C1 segment of cervical spinal cord (tissue), 14 donors: ENCODE data around the gene MOB3A.
A peak's percentile ranks its signal among the peaks of the same experiment; 100 is the strongest.

Experiments used
- DNase-seq, 14 donors: peaks; one replicate each; lab custom pipeline; 2025; lab: John Stamatoyannopoulos, UW

The MOB3A gene

DNA sequence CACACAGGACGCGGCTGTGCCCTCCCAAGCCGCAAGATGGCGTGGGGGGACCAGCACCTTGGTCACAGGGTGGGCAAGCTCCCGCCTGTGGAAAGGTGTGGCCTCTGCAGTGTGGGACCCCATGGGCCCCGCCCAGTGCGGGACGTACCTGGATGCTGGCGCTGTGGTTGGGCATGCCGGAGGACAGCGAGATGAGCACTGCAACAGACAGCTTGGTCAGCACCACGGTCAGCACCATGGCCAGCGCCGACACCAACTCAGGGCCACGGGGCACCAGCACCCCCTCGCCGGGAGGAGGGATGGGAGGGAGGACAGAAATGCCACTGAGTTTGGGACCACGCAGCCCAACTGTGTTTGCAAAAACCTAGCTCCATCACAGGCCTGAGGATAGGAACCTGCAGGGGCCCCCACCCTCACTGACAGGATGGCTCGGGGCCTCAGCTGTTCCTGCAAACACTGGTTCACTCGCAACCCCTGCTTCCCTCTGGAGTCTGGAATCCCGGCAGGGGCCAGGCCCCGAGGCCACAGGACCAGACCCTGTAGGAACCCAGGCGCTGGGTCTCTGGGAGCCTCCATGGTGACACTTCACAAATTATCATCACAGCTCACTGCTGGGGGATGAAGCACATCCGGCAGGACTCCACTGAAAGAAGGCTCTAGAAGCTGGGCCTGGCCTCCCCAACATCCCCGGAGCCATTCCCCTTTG, 27.7 kb upstream of the MOB3A start:
- DNase-seq = no peak

DNA sequence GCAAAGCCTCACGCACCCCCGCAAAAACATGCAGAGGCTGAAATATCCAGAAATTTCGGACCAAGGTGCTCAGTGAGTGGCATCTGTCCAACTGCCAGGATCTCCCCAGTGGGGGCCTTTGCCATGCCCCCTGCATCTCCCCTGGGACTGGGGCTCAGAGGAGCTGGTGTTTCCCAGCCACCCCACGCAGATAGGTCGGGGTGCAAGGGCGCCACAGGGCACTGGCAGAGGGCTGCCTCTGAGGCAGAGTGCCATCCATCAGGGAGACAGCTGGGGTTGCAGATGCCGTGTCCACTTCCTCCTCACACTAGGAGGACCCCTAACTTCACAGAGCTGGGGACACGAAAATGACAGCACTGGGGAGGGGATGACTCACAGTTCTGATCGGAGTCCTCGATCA, 26.9 kb upstream of the MOB3A start:
- DNase-seq = no peak

DNA sequence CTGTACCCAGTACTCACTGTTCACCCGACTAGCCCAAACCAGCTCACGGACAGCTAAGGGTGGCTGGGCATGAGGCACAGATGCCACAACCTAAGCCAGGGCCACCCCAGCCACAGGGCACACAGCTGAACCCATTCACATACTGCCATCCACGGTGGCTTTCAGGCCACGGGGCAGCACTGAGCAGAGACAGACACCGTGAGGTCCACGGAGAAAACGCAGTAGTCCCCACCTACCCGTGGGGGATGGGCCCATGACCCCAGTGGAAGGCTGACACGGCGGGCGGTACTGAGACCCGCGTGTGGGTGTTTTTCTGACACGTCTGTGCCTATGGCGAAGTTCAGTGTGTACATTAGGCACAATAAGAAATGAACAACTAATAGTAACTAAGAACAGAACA, 26.1 kb upstream of the MOB3A start:
- DNase-seq = no peak

DNA sequence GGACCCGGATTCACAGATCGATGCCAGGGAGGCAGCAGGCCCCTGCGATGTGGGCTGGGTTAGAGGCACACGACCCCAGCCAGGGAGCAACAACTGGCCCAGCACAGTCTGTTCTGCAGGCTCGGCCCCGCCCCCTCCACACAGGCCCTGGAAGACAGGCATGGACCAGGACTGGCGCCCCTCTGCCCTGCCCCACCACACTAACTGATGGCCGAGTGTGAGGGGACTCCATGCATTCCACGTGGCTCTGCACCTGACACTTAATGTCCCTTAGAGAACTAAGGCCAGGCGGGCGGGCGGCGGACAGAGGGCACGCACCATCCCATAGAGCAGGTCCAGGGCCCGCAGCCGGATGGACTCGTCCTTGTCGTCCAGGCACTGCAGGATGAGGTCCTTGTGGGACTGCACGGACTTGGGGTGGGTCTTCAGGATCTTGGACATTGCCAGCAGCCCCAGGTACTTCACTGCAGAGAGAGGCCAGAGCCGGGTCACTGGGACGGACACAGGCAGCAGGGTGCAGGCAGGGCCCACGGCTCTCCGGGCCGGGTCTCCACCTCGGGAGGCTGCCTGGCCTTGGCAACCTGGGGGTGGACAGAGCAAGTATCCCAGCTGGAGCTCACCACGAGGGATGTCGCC, 25.4 kb upstream of the MOB3A start:
- DNase-seq = no peak

DNA sequence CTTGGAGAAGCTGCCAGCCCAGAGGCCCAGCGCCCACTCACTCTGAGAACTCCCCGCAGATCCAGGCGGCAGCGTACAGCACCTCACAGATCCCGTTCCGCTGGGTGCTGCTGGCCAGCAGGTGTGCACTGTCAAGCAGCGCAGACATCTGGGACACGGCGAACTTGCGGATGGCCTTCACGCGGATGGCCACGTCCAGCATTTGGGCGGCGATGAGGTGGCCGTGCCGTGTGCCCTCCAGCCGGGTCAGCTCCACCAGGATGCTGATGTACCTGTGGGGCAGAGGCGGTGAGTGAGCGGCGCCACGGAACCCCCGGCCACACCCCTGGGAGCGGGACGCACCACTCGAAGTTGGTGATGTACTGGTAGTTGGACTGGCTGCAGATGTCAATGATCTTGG, 24.7 kb upstream of the MOB3A start:
- no peak for DNase-seq

DNA sequence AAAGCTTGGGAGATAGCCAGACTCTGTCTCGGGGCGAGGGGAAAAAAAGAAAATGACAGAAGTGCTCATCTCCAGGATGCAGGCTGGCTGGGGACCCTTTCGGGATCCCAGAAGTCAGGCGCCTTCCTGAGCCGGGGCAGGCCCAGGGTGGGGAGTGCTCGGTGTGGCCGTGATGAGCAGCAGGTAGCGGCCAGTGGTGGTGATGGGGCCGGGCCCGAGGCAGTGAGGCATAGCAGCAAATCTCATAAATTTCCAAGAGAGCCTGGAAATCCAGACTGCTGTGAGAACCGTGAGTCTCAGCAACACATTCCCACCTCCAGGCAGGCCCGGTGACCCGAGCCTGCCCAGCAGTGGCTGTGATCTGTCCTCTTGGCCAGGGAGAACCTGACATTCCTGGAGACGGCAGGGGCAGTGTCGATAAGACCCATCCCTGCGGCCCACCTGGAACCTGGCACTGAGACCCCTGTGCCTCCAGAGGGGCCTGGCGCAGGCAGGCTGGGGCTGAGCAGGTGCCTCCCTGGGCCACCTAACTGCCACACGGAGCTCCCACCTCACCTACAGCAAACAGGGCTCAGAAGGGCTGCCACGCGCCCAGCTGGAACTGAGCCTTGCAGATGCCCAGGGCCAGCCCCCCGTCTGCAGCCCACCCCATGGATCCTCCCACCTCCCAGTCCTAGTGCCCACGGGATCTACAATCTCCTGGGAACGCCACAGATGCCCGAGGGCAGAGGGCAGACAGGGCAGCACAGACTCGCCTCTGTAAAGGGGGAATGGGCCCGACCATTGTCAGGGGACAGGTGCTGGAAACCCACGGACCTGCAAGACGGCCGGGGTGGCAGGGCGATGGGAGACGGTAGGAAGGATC, 24.0 kb upstream of the MOB3A start:
- DNase-seq = no peak

DNA sequence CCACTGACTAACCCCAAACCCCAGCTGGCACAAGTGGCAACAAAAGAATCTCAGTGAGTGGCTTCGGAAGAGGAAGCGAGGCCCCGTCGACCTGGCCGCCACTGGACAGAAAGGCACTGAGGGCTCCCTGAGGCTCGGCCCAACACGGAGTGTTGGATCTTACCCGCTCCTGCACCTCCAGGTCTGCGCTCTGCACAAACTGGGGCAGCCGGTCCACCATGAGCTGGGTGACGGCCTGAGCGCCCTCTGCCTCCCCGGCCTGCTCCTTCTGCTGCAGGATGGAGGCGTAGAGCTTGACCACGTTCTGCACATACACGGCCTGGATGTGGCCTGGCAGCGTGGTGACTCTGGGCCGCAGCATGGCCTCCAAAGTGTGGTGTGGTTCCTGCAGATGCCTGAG, 22.3 kb upstream of the MOB3A start:
- DNase-seq = no peak

DNA sequence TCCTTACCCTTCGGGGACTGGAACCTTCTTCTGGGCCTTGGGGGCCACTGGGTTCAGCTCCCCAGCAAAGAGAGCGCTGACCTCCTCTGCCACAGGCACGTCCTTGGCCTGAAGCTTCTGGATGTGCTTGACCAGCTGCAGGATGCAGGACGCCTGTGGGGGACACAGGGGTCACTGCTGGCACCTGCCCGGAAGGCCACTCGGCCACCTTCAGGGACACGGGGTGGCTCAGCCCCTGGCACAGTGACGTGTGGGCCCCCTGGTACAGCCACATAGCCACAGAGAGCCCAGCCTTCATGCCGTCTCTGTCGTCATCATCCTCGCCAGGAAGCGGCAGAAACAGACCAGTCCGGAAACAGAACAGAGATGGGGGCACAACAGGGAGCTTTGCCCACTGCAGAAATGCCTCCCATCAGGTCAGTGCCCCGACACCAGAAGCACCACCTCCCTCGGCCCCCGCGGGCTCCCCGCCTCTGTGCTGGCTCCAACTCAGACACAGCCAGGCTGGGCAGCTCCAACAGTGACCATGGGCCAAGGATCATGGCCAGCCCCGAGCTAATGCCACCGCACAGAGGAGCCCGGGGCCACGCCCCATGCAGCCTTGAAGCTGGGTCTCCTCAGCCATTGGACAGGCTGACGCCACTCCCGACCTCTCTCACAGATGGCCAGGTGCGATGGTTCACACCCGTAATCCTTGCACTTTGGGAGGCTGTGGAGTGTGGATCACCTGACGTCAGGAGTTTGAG, 21.3 kb upstream of the MOB3A start:
- DNase-seq = peak in 2 of 14 donors; percentile 8 to 16

DNA sequence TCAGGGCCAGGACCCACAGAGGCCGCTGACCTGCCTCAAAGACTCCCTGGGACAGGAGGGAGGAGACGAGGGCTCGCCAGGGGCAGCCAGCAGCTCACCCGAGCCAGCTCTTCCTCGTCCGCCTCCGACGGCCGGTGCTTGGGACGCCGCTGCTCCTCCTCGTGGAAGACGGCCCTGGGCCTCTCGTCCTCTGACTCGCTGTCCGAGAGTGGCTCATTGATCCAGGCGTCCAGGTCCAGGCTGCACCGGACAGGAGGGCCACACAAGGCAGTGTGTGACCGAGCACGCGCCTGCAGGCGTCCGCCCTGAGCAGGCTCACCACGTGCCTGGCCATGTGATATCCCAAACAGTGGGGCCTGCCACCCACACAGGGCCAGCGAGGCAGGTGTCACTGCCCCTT, 20.4 kb upstream of the MOB3A start:
- DNase-seq = no peak

DNA sequence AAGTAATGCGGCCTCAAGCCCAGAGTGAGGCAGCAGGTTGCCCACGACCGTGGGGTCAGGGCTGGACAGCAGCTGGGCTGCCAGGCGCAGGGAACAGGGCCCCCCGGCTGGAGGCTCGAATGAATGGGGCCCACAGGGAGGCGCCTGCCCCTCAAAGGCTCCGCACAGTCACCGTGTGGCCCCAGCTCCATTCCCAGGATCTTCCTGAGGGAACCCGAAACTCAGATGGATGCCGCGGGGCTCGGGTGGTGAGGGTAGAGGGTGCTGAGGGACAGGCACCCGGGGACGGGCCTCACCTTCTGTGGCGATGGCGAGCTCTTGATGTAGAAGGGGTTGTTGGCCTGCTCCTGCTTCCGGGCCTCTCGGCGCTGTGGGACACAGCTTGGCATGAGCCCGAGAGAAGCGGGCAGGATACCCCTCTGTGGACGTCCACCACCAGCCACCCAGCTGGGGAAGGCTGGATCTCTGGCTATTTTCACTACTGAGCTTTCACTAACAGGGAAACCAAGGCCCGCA, 19.8 kb upstream of the MOB3A start:
- no peak for DNase-seq

DNA sequence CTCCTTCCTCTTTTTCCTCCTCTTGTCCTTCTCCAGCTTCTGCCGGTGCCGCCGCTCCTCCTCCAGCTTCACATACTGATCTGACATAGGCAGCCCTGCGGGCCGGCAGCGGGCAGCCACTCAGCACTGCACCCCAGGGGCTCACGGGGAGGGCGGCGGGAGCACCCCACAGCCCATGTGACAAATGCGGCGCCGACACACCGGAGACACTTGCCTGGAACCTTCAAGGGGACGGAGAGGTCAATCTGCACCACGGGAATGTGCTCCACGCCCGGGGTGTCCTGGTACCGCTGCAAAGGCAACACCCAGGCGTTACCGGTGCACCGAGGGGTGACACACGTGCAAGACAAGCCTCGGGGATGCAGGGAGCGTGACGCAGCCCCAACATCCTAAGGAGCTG, 19.2 kb upstream of the MOB3A start:
- DNase-seq = no peak

DNA sequence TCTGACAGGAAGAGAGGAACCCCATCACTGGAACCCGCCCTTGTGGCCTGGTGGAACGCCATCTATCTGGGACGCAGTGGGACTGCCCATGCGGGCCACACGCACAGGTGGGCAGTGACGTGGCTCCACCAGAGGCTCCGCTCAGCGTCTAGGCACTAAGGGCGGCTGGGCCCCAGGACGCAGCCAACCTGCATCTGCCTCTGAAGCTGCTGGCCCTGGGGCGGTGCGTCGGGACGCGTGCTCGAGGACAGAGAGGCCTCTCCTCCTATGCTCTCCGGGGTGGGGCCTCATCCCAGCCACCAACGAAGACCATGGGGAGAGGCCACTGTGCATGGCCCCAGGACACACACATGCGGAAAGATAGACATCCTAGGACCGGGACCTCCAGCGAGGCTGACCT, 18.7 kb upstream of the MOB3A start:
- no peak for DNase-seq

DNA sequence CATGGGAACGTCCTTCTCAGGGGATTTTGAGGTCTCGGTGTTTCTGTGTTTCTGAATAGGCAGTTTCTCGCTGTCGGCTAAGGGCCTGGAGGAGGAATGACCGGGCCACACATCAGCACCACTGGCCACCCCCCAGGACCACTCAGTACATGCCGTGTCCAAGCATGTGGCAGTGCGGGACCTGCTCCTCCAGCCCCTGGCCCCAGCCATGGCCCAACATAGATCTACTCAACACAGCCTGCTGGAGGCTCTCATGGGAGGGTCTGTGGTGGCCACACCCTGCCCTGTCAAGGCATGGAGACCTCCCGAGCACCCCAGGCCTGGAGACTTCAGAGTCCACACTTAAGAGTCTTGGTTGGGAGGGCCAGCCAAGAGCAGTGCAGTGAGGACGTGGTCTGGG, 18.1 kb upstream of the MOB3A start:
- DNase-seq = no peak

DNA sequence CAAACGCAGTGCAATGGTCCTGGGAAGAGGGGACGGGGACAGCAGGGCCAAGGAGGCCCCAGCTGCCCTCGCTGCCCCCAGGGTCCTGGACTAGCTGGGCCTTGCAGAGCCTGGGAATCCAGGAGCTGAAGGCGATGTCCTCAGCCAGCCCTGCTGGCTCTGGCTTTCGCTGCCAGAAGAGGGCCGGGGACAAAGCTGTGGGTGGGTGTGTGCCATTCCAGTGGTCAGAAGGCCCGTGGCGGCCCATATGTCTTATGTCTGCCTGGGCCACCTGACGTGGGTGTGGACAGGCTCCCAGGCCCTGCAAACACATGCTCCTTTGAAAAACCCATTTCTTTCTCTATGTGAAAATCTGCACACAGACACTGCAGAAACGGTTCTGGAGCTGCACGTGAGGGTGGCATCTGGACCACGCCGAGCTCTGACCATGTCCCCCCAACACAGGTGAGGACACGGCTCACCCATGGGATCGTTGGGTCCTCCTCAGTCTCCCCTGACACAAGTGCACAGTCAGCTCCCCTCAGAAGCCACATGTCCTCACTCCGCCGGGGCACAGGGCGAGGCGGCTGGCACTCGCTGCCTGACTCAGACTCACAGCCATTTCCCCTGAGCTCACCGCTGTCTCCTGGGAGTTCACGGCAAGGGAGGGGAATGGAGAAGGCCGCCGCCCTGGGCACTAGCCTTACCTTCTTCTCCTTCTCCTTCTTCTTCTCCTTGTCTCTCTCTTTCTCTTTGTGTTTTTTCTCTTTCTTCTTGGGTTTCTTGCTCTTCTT, 17.5 kb upstream of the MOB3A start:
- DNase-seq = peak in 1 of 14 donors; percentile 51

DNA sequence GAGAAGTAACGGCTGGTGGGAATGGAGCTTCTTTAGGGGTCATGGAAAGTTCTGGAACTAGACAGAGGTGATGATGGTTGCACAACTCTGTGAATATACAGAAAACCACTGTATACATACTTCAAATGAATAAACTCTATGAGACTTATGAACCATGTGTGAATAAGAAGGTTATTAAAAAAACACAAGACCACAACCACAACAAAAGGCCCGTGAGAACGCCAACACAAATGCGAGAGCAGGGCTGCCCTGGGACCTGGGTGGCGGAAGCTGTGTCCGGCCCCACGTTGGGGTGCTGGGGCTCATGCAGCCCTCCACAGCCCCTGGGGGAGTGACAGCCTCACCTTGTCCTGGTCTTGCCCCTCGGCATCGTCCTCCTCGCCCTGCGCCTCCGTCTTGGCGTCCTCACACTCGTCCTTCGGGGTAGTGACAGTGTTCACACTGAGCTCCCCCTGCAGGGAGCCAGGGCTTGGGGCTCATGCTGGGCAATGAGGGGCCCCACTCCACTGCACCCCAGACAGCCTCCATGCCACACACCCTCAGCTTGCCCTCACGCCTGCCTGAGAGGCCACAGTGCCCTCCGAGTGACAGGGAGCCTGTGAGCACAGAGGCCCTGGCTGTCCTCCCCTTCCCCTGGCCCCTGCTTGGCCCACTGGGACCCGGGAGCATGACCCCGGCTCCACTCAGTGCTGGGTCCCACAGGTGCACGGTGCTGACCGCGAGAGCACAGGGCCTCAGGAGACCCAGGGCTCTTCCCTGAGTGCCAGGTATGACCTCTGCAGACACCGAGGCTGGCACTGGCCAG, 16.6 kb upstream of the MOB3A start:
- DNase-seq = no peak

DNA sequence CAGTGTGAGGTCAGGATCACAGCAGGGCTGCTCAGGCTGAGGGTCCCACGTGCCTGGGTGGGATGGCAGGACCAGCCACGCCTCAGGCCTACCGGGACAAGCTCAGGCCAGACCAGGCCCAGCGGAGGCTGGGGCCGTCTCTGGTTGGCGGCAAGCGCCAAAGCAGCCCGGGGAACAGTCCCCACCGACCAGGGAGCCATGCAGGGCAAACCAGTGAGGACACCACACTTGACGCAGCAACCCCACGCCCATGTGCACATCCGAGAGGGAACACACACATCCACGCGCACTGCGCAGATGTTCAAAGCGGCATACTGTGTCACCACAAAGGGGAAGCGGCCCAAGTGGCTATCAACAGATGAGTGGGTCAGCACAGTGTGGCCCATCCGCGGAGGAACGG, 15.8 kb upstream of the MOB3A start:
- no peak for DNase-seq

DNA sequence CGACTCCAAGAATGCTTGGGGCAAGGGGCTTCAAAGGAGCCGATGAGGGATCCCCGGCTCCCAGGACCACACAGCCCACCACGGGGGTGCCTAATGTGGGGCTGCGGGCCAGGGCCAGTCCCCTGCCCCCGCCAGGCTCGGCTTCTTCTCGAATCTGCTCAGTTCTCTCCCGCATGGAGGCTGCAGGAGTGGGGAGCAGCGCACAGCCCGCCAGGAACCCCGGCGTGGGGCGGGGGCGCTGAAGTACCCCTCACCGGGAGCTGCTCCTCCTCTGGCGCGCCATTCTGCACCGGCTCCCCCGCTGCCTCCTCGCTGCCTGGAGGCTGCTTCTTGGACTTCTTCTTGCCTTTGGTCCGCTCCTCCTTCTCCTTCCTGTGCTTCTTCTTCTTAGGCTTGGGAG, 15.3 kb upstream of the MOB3A start:
- DNase-seq = no peak

DNA sequence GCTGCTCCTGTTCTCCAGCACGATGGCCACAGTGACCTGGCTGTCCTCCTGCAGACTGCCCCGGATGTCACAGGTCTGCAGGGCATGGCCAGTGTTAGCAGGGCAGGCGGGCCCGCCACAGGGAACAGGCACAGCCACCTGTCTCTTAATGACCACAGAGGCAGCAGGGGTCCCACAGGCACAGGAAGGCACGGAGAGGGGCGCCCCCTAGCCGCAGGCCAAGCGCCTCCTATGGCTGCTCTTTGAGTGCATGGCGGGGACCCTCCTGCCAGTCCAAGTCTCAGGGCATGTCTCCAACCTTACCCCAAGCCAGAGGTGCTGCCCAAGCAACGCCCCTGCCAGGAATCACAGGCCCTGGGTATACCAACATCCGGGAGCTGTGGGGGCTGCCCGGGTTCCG, 14.7 kb upstream of the MOB3A start:
- peak in 2 of 14 donors; percentile 29 to 93 for DNase-seq

DNA sequence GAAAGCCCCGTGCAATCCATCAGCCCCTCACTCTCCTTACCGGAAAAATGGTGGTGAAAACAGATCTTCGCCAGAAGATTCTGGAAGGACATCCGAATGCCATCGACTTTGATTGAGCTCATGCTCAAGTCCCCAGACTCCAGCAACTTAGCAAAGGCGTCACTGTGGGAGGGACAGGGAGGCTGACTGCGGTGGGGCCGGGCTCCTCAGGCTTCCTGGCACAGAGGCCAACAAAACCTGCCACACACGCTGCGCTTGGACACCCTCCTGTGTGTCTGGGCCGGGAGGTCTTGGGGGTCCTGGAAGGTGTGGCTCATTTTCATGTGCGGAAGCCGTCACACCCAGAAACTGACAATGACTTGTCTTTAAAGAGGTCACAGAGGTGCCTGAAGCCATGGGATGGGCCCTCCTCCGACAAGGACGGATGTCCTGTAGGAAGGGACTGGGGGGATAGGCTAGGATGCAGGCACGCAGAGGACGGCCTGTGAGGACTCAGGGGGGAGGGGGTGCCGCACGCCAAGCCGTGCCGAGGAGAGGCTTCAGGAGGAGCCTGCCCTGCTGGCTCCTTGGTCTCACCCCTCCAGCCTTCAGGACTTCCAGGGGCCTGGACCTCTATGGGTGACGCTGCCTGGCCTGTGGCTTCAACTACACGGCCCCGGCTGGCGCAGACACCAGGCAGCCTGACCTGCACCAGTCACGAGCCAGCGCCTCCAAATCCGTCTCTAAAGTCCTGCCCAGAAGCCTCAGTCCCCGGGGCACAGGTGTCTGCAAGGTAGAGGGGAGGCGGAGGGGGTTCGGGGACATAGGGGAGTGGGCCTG, 13.1 kb upstream of the MOB3A start:
- no peak for DNase-seq
